ENCODE data around the gene TTC22. TPM values are rescaled to one million over a fixed set of nuclear protein-coding genes. Genes with fewer than 3 reads are reported as not detected.

TTC22 gene
- total RNA-seq, 1 experiment from 2014 or later: 0.63 TPM

GRCh38 chr1:54798206-54798605 is 2.9 kb downstream of the TTC22 start:
- ChIA-PET CTCF (interaction anchor here (1.0 kb wide), 1 partner anchor 224 kb away, joined by 3 read pairs; no protein-coding TSS in a partner anchor), POLR2A (no interaction called here)
- TF ChIP-seq JAZF1 (CRISPR knock-in tag; IDR thresholded peaks at IDR 0.05) (no peak), MXD4 (CRISPR knock-in tag; IDR thresholded peaks at IDR 0.05; ENCODE audit: borderline replicate concordance) (no peak)
- DNase-seq (ENCODE audit: low spot score) (no peak), ATAC-seq (no peak)
- H3K36me3 Mint-ChIP-seq: no peaks in the 10 kb centered on the region
- H3K27me3 Mint-ChIP-seq (ENCODE audit: low read depth): peaks cover 13% of the 10 kb centered on the region
- peaks cover 26% of the 10 kb centered on the region for H3K4me1 Mint-ChIP-seq
- no peak overlapping the region for H3K27ac Mint-ChIP-seq
- no peak overlapping the region for H3K4me3 Mint-ChIP-seq
- no peaks in the 10 kb centered on the region for H3K9me3 Mint-ChIP-seq

- no peaks in the 10 kb centered on the region for H3K36me3 Mint-ChIP-seq
- ChIA-PET POLR2A (no interaction called here), CTCF (no interaction called here)
- no peak for DNase-seq (ENCODE audit: low spot score)
- H3K27ac Mint-ChIP-seq: no peak overlapping the region
- peaks cover 3% of the 10 kb centered on the region; the same call in 1 of the 2 replicates for H3K9me3 Mint-ChIP-seq
- no peak overlapping the region for H3K4me3 Mint-ChIP-seq
- TF ChIP-seq, protein P1, sequence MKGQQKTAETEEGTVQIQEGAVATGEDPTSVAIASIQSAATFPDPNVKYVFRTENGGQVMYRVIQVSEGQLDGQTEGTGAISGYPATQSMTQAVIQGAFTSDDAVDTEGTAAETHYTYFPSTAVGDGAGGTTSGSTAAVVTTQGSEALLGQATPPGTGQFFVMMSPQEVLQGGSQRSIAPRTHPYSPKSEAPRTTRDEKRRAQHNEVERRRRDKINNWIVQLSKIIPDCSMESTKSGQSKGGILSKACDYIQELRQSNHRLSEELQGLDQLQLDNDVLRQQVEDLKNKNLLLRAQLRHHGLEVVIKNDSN (CRISPR knock-in tag; IDR thresholded peaks at IDR 0.05): no peak
- TF ChIP-seq ZNF671 (CRISPR knock-in tag; IDR thresholded peaks at IDR 0.05) (no peak), ZNF425 (CRISPR knock-in tag; conservative IDR thresholded peaks at IDR 0.05) (no peak), GRHL2 (CRISPR knock-in tag; IDR thresholded peaks at IDR 0.05; ENCODE audit: insufficient replicate concordance, severe bottlenecking) (no peak), FOXP1 (CRISPR knock-in tag; IDR thresholded peaks at IDR 0.05; ENCODE audit: borderline replicate concordance) (no peak), TCF7 (CRISPR knock-in tag; IDR thresholded peaks at IDR 0.05; ENCODE audit: low read depth) (no peak)
- TF ChIP-seq, protein P2, sequence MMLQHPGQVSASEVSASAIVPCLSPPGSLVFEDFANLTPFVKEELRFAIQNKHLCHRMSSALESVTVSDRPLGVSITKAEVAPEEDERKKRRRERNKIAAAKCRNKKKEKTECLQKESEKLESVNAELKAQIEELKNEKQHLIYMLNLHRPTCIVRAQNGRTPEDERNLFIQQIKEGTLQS (CRISPR knock-in tag; conservative IDR thresholded peaks at IDR 0.05): no peak
- peaks cover 12% of the 10 kb centered on the region for H3K27me3 Mint-ChIP-seq (ENCODE audit: low read depth)
- peaks cover 26% of the 10 kb centered on the region for H3K4me1 Mint-ChIP-seq
- no peak for ATAC-seq
Measured at GRCh38 chr1:54796902-54797301, 4.2 kb downstream of the TTC22 start.

GRCh38 chr1:54795841-54796468 is 5.2 kb downstream of the TTC22 start:
- H3K27me3 Mint-ChIP-seq (ENCODE audit: low read depth): peaks cover 5% of the 10 kb centered on the region
- H3K4me1 Mint-ChIP-seq: peaks cover 22% of the 10 kb centered on the region
- CTCF ChIA-PET: interaction anchor here (0.5 to 1.6 kb wide), 6 partner anchors 18 to 557 kb away, joined by 3 to 5 read pairs (median 4); partner anchors contain the start of gene ACOT11
- POLR2A ChIA-PET: no interaction called here
- H3K9me3 Mint-ChIP-seq: peaks cover 6% of the 10 kb centered on the region; the same call in 1 of the 2 replicates
- H3K4me3 Mint-ChIP-seq: no peak overlapping the region
- ATAC-seq (no peak), DNase-seq (ENCODE audit: low spot score) (no peak)
- H3K27ac Mint-ChIP-seq: no peak overlapping the region
- no peaks in the 10 kb centered on the region for H3K36me3 Mint-ChIP-seq
- TF ChIP-seq RELA (CRISPR knock-in tag; IDR thresholded peaks at IDR 0.05; ENCODE audit: borderline replicate concordance) (no peak), ZNF396 (CRISPR knock-in tag; IDR thresholded peaks at IDR 0.05; ENCODE audit: borderline replicate concordance) (no peak), FOXJ3 (CRISPR knock-in tag; IDR thresholded peaks at IDR 0.05; ENCODE audit: borderline replicate concordance) (no peak), HMGA2 (CRISPR knock-in tag; IDR thresholded peaks at IDR 0.05) (no peak), NR3C1 (CRISPR knock-in tag; conservative IDR thresholded peaks at IDR 0.05; ENCODE audit: low read depth) (no peak), CREB1 (CRISPR knock-in tag; IDR thresholded peaks at IDR 0.05) (no peak), CTCF (IDR thresholded peaks at IDR 0.05) (no peak), ZNF232 (CRISPR knock-in tag; IDR thresholded peaks at IDR 0.05) (no peak), PRRX2 (CRISPR knock-in tag; IDR thresholded peaks at IDR 0.05) (no peak), AR (CRISPR knock-in tag; IDR thresholded peaks at IDR 0.05) (no peak), JAZF1 (CRISPR knock-in tag; IDR thresholded peaks at IDR 0.05) (no peak), RORB (CRISPR knock-in tag; IDR thresholded peaks at IDR 0.05) (no peak)
